Non-pigmented ciliary epithelial cell (primary cell): ENCODE measurements around the gene DDB1.
A peak's percentile ranks its signal among the peaks of the same experiment; 100 is the strongest.

Experiments
- DNase-seq: peaks from one replicate; pipeline ENCODE4 v3.0.0-alpha.2; 2010; ENCODE audit warnings: low read depth

The DDB1 gene

GRCh38 chr11:61294717-61295595 is 37.9 kb downstream of the DDB1 start, which contains the start of gene VWCE:
Gene VWCE (minus strand): TSS chr11:61295316. CDS start chr11:61295037, 279 bp downstream.
- DNase-seq = no peak

- no peak for DNase-seq
Measured at GRCh38 chr11:61293867-61294716, 38.8 kb downstream of the DDB1 start.

GRCh38 chr11:61292356-61292755 is 40.5 kb downstream of the DDB1 start:
- DNase-seq = no peak

GRCh38 chr11:61290905-61291690 is 41.8 kb downstream of the DDB1 start:
- no peak for DNase-seq

GRCh38 chr11:61287338-61287977 is 45.4 kb downstream of the DDB1 start:
- DNase-seq = no peak

GRCh38 chr11:61283613-61284012 is 49.3 kb downstream of the DDB1 start:
- no peak for DNase-seq

- DNase-seq = no peak
Measured at GRCh38 chr11:61281581-61282250, 51.2 kb downstream of the DDB1 start.

- no peak for DNase-seq
Measured at GRCh38 chr11:61280883-61281580, 51.9 kb downstream of the DDB1 start.

- no peak for DNase-seq
Measured at GRCh38 chr11:61279934-61280659, 52.8 kb downstream of the DDB1 start.

- DNase-seq = no peak
Measured at GRCh38 chr11:61278001-61278470, 54.9 kb downstream of the DDB1 start.

GRCh38 chr11:61277186-61278000 is 55.5 kb downstream of the DDB1 start:
- DNase-seq = no peak

- no peak for DNase-seq
Measured at GRCh38 chr11:61275191-61275590, 57.7 kb downstream of the DDB1 start.

- DNase-seq = no peak
Measured at GRCh38 chr11:61274084-61274483, 58.8 kb downstream of the DDB1 start.

GRCh38 chr11:61273178-61274078 is 59.5 kb downstream of the DDB1 start:
- no peak for DNase-seq

GRCh38 chr11:61272731-61273130 is 60.2 kb downstream of the DDB1 start:
- no peak for DNase-seq

- peak; percentile 28 for DNase-seq
Measured at GRCh38 chr11:61270354-61271076, 62.4 kb downstream of the DDB1 start.
